ENCODE measurements around the gene SIRT2. TPM values are rescaled to one million over a fixed set of nuclear protein-coding genes. Genes with fewer than 3 reads are reported as not detected.

Gene SIRT2
- total and polyA plus RNA-seq, 2 donors (not counting 1 experiment from before 2014, with no cell fraction given): 42.4 to 65.9 TPM

DNA sequence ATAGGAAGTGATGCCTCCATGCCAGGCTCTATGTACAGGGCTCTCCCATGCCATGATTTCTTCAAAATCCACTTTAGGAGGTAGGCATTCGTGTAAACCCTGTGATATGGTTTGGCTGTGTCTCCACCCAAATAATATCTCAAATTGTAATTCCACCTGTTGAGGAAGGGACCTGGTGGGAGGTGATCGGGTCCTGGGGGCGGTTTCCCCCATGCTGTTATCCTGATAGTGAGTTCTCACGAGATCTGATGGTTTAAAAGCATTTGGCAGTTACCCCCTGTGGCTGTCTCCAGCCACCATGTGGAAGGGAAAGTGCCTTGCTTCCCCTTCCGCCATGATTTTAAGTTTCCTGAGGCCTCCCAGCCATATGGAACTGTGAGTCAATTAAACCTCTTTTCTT lies 23.1 kb upstream of the SIRT2 start:
- WGBS (ENCODE audit: insufficient coverage): 100% methylated on average over 3 of the region's 5 CpGs
- Mint-ChIP-seq H3K9me3 (ENCODE audit: insufficient read depth) (no peaks in the 10 kb centered on the region), H3K4me3 (no peak overlapping the region), H3K27ac (no peak overlapping the region), H3K4me1 (no peaks in the 10 kb centered on the region), H3K27me3 (no peaks in the 10 kb centered on the region)
- no peak overlapping the region for H3K9ac ChIP-seq (ENCODE audit: low read length)
- ChIA-PET CTCF (no interaction called here), POLR2A (interaction anchor here (0.6 kb wide), 1 partner anchor 284 kb away, joined by 4 read pairs; no protein-coding TSS in a partner anchor)
- DNase-seq (no peak), ATAC-seq (ENCODE audit: low read depth) (no peak)
- H4K20me1 ChIP-seq (ENCODE audit: control insufficient read depth, insufficient read depth, low read length, poor library complexity, severe bottlenecking): no peaks in the 10 kb centered on the region
- H3K9me3 ChIP-seq (ENCODE audit: control extremely low read depth in 1 of 3, control insufficient read depth in 2 of 3, insufficient read depth in 1 of 3, low read length in 2 of 3): no peaks in the 10 kb centered on the region
- peaks cover 10% of the 10 kb centered on the region for H3K79me2 ChIP-seq (ENCODE audit: control insufficient read depth, insufficient read depth, low read length)
- no peak overlapping the region for H3K4me3 ChIP-seq (ENCODE audit: control extremely low read depth in 1 of 5, extremely low read depth in 1 of 5, insufficient read depth in 1 of 5, low read depth in 2 of 5, low read length in 4 of 5)
- no peak for TF ChIP-seq EZH2 (IDR thresholded peaks at IDR 0.05; ENCODE audit: borderline replicate concordance, insufficient read depth, low read depth, low read length, poor library complexity, severe bottlenecking)
- TF ChIP-seq, protein P1, sequence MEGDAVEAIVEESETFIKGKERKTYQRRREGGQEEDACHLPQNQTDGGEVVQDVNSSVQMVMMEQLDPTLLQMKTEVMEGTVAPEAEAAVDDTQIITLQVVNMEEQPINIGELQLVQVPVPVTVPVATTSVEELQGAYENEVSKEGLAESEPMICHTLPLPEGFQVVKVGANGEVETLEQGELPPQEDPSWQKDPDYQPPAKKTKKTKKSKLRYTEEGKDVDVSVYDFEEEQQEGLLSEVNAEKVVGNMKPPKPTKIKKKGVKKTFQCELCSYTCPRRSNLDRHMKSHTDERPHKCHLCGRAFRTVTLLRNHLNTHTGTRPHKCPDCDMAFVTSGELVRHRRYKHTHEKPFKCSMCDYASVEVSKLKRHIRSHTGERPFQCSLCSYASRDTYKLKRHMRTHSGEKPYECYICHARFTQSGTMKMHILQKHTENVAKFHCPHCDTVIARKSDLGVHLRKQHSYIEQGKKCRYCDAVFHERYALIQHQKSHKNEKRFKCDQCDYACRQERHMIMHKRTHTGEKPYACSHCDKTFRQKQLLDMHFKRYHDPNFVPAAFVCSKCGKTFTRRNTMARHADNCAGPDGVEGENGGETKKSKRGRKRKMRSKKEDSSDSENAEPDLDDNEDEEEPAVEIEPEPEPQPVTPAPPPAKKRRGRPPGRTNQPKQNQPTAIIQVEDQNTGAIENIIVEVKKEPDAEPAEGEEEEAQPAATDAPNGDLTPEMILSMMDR (IDR thresholded peaks at IDR 0.05): no peak
- peaks cover 1 to 17% of the 10 kb centered on the region in 2 experiments for H3K36me3 ChIP-seq (replicated peaks in 1 of 2; ENCODE audit: control extremely low read depth in 1 of 2, control insufficient read depth in 1 of 2, extremely low read depth in 1 of 2, insufficient read depth in 2 of 2, low read length in 1 of 2)
- H3K27me3 ChIP-seq (replicated peaks in 1 of 4; ENCODE audit: control extremely low read depth in 1 of 4, control insufficient read depth in 3 of 4, insufficient read depth in 4 of 4, low read length in 3 of 4): no peaks in the 10 kb centered on the region
- H3K27ac ChIP-seq (ENCODE audit: low read length in 2 of 2): no peak overlapping the region
- intact Hi-C loops (cut with micrococcal nuclease): no loop called here
- no peak overlapping the region for H3K4me2 ChIP-seq (replicated peaks; ENCODE audit: low read depth, low read length, poor library complexity, severe bottlenecking)
- no peak overlapping the region for H2AFZ ChIP-seq (ENCODE audit: insufficient read depth, low read depth, low read length, poor library complexity, severe bottlenecking)
- no peaks in the 10 kb centered on the region for H3K4me1 ChIP-seq (ENCODE audit: control insufficient read depth in 2 of 2, insufficient read depth in 2 of 2, low read length in 2 of 2)

DNA sequence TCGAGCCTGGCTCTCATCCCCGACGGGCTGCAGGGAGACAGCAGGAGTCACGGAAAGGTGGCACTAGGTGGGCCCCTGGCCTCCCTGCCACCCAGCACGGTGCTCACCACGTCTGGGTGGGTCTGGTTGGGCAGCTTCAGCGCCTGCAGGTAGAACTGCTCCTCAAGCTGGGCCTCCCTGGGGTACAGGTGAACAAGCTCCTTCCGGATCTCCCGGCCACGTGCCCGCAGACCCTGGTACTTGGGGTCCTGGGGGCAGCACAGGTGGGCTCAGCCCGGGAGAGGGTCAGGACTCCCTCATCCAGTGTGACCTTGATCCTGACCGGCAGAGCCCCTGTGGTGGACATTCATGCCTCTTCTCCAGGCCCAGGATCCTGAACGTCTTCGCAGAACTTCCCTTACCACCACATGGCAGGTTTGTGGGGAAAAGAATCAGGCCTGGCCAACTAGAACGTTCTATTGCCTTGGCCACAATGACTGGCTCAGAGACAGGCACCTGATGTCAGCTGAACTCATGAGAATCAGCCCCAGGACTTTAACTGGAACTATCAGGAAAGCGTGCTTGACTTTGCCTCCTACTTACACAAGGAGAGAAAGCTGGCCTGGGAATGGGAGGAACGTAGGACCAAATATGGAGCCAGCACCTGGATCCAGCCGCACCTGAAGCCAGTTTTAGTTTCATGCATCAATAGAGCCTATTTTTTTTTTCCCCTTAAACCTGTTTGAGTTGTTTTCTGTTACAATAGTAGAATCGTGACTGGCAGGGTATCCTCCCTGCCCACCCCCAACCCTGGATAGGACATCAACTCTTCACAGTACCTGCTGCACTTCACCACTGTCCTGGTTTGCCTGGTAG lies 22.2 kb upstream of the SIRT2 start:
- no peaks in the 10 kb centered on the region for H3K27me3 Mint-ChIP-seq
- no peak overlapping the region for H3K4me2 ChIP-seq (replicated peaks; ENCODE audit: low read depth, low read length, poor library complexity, severe bottlenecking)
- H3K9me3 Mint-ChIP-seq (ENCODE audit: insufficient read depth): no peaks in the 10 kb centered on the region
- no peaks in the 10 kb centered on the region for H4K20me1 ChIP-seq (ENCODE audit: control insufficient read depth, insufficient read depth, low read length, poor library complexity, severe bottlenecking)
- H3K4me1 Mint-ChIP-seq: no peaks in the 10 kb centered on the region
- no peak overlapping the region for H3K27ac Mint-ChIP-seq
- H3K9me3 ChIP-seq (ENCODE audit: control extremely low read depth in 1 of 3, control insufficient read depth in 2 of 3, insufficient read depth in 1 of 3, low read length in 2 of 3): no peaks in the 10 kb centered on the region
- ATAC-seq (ENCODE audit: low read depth): no peak
- no peak for DNase-seq
- H3K27me3 ChIP-seq (replicated peaks in 1 of 4; ENCODE audit: control extremely low read depth in 1 of 4, control insufficient read depth in 3 of 4, insufficient read depth in 4 of 4, low read length in 3 of 4): no peaks in the 10 kb centered on the region
- POLR2A ChIA-PET: no interaction called here
- no peak overlapping the region for H3K9ac ChIP-seq (ENCODE audit: low read length)
- 100% methylated on average over 15 of the region's 20 CpGs for WGBS (ENCODE audit: insufficient coverage)
- H3K27ac ChIP-seq (ENCODE audit: low read length in 2 of 2): no peak overlapping the region
- no peaks in the 10 kb centered on the region for H3K4me1 ChIP-seq (ENCODE audit: control insufficient read depth in 2 of 2, insufficient read depth in 2 of 2, low read length in 2 of 2)
- CTCF ChIA-PET: no interaction called here
- TF ChIP-seq, protein P1 (IDR thresholded peaks at IDR 0.05): no peak
- no peak for TF ChIP-seq EZH2 (IDR thresholded peaks at IDR 0.05; ENCODE audit: borderline replicate concordance, insufficient read depth, low read depth, low read length, poor library complexity, severe bottlenecking)
- H3K4me3 Mint-ChIP-seq: no peak overlapping the region
- H2AFZ ChIP-seq (ENCODE audit: insufficient read depth, low read depth, low read length, poor library complexity, severe bottlenecking): no peak overlapping the region
- peaks cover 1 to 17% of the 10 kb centered on the region in 2 experiments for H3K36me3 ChIP-seq (replicated peaks in 1 of 2; ENCODE audit: control extremely low read depth in 1 of 2, control insufficient read depth in 1 of 2, extremely low read depth in 1 of 2, insufficient read depth in 2 of 2, low read length in 1 of 2)
- H3K4me3 ChIP-seq (ENCODE audit: control extremely low read depth in 1 of 5, extremely low read depth in 1 of 5, insufficient read depth in 1 of 5, low read depth in 2 of 5, low read length in 4 of 5): no peak overlapping the region
- intact Hi-C loops (cut with micrococcal nuclease): no loop called here
- peaks cover 10% of the 10 kb centered on the region for H3K79me2 ChIP-seq (ENCODE audit: control insufficient read depth, insufficient read depth, low read length)
